Nephron progenitor cell (in vitro differentiated cells): Measurements from ENCODE around the gene FN1.

ENCODE experiments used
- DNase-seq: peaks from one replicate; pipeline ENCODE4 v3.0.0; 2021
- H3K27ac Mint-ChIP-seq: 2 replicates; pipeline ENCODE4 v1.8.0; 2021; ENCODE audit warnings: mild to moderate bottlenecking, moderate library complexity, mixed read lengths
- H3K27me3 Mint-ChIP-seq: 2 replicates; pipeline ENCODE4 v1.8.0; 2021; ENCODE audit warnings: mild to moderate bottlenecking, low read depth, mixed read lengths; ENCODE audit not compliant: poor library complexity
- H3K36me3 Mint-ChIP-seq: 2 replicates; pipeline ENCODE4 v1.8.0; 2021; ENCODE audit warnings: low read depth, mixed read lengths
- H3K4me1 Mint-ChIP-seq: 2 replicates; pipeline ENCODE4 v1.8.0; 2021; ENCODE audit warnings: mixed read lengths
- H3K4me3 Mint-ChIP-seq: 2 replicates; pipeline ENCODE4 v1.8.0; 2021; ENCODE audit warnings: mild to moderate bottlenecking, moderate library complexity, mixed read lengths
- H3K9me3 Mint-ChIP-seq: 2 replicates; pipeline ENCODE4 v1.8.0; 2021; ENCODE audit warnings: mild to moderate bottlenecking, moderate library complexity, mixed read lengths
- TF ChIP-seq, protein P1 (sequence below): fragments of 200-600 bp; sonication (generic); IDR thresholded peaks from 2 replicates; pipeline ENCODE4 v1.5.0; 2021; ENCODE audit warnings: antibody characterized with exemption

Gene FN1

DNA sequence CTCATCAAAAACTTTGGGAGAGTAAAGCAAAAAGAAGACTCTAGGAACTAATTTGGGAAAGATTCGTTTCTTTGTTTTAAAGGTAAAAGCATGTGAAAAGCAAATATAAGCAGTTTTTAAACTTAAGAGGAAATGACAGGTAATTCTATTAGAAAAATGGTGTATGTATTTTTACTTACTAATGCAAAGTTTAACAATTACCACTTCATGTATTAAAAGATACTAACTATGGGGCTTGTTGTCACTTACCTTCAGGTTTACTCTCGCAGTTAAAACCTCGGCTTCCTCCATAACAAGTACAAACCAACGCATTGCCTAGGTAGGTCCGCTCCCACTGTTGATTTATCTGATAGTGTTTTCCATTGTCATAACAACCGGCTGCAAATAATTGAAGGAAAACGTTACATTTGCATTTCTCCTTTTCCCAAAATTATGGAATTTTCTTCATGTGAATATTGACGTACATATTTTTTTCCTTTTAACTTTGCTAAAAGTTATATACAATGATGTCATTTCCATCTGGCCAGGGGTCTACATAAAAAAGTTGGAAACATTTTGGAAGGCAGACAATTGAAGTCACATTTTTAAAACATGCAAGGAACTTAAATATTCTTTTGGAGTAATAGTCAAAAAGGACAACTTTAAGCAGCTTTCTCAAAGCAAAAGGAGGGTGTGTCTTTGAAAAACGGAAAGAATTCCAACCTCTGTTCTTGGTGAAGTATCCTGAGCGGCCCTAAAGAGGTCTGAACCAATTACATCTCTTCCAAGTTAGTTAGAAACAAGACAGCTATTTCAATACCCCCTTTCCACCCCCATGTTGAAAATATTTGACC, 1.2 kb downstream of the FN1 start:
- H3K4me1 Mint-ChIP-seq: peaks cover 75% of the 10 kb centered on the region
- peaks cover 6% of the 10 kb centered on the region for H3K27me3 Mint-ChIP-seq
- no peak for DNase-seq
- peak overlapping the region; percentile 89 for H3K4me3 Mint-ChIP-seq
- H3K9me3 Mint-ChIP-seq: no peaks in the 10 kb centered on the region
- peaks cover 36% of the 10 kb centered on the region for H3K36me3 Mint-ChIP-seq
- peak overlapping the region; percentile 62 for H3K27ac Mint-ChIP-seq
- TF ChIP-seq, protein P1, sequence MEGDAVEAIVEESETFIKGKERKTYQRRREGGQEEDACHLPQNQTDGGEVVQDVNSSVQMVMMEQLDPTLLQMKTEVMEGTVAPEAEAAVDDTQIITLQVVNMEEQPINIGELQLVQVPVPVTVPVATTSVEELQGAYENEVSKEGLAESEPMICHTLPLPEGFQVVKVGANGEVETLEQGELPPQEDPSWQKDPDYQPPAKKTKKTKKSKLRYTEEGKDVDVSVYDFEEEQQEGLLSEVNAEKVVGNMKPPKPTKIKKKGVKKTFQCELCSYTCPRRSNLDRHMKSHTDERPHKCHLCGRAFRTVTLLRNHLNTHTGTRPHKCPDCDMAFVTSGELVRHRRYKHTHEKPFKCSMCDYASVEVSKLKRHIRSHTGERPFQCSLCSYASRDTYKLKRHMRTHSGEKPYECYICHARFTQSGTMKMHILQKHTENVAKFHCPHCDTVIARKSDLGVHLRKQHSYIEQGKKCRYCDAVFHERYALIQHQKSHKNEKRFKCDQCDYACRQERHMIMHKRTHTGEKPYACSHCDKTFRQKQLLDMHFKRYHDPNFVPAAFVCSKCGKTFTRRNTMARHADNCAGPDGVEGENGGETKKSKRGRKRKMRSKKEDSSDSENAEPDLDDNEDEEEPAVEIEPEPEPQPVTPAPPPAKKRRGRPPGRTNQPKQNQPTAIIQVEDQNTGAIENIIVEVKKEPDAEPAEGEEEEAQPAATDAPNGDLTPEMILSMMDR: no peak

DNA sequence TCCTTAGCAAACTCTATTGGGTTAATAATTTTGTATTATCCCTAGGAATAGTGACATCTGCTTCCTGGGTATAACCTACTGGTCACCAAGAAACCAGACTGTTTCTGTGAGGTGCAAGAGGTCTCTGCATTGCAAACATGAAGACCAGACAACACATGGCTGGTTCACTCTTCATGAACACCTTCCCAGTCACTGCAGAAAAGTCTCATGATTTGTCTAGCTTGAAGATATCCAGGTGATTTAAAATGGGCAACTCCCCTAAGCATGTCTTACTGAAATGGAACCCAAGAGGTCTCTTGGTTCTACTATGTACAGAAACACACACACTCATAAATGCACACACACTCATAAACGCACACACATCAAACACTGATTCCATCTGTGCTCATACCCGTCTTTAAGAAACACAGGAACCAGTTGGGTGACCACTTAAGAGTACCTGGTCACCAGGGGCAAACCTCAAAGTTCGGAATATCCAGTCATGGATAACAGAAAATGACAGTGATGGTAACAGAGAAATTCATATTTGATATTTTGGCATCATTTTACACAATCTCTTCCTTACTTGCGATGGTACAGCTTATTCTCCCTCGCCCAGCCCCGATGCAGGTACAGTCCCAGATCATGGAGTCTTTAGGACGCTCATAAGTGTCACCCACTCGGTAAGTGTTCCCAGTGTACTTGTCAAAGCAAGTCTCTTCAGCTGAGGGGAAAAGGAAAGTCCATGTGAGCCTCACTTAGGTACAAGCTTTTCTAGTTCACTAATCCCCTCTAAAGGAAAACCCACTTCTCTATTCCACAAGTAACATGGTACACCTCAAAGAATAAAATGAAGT, 2.9 kb downstream of the FN1 start:
- Mint-ChIP-seq H3K27me3 (peaks cover 6% of the 10 kb centered on the region), H3K9me3 (peaks cover 2% of the 10 kb centered on the region), H3K27ac (no peak overlapping the region), H3K36me3 (peaks cover 53% of the 10 kb centered on the region), H3K4me3 (peak overlapping the region; percentile 55), H3K4me1 (peaks cover 58% of the 10 kb centered on the region)
- DNase-seq: no peak
- TF ChIP-seq, protein P1: no peak

DNA sequence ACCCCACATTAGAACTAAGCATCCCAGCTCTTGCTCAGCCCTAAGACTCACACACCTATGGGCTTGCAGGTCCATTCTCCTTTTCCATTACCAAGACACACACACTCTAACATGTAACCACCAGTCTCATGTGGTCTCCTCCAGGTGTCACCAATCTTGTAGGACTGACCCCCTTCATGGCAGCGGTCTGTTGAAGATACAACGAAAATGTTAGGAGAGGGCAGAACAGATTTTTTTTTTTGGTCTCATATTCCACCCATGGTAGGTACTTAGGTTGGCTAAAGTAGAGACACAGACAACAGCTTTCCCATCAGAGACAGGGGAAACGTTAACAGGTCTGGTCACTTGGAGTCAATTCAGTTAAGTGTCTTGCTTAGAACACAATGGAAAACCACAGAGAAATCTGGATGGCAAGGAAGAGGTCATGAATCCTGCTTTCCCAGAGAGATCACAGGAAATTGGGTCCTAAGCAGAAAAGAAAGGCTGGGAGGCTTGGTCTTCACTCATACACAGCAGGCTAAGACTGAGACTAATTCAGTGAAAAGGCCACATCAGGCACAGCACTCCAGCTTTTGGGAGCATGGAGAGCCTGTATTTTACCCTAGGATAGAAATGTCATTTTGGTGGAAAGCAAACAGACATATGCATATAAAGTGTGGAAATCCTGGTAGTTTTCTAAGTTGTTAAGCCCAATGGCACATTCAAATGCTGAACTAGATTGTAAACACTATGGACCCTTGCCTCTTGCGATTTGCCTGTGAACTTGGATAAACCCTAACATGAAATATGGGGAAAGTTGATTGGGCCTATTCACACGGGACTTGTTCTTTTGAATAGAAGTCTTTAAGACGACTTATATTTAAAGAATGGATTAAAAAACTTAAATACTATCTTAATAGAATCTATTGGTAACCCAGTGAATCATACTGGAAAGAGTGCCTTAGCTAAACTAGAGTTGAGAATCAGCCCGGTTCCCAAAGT, 3.8 kb downstream of the FN1 start:
- Mint-ChIP-seq H3K9me3 (peaks cover 3% of the 10 kb centered on the region), H3K4me1 (peaks cover 49% of the 10 kb centered on the region), H3K27ac (no peak overlapping the region), H3K27me3 (peaks cover 6% of the 10 kb centered on the region), H3K4me3 (no peak overlapping the region), H3K36me3 (peaks cover 62% of the 10 kb centered on the region)
- TF ChIP-seq, protein P1: no peak
- DNase-seq: no peak

DNA sequence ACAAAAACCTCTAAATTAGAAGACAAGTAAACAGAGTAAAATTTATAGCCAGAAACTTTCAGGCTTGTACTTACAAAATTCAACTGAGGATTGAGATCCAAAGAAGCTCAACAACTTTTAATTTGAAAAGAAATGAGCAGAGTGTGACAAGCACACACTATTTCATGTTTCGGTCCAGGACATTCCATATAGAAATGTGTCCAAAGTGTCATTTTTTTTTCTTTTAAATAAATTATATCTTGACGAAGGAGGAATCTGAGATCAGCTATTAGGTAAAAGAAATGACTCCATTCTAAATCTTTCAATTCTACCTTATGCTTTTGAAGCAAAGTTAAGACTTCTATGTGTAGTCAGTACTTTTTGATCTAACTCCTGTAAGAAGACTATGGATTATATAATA, 4.6 kb downstream of the FN1 start:
- no peak overlapping the region for H3K4me3 Mint-ChIP-seq
- H3K27ac Mint-ChIP-seq: peak overlapping the region; percentile 72
- H3K4me1 Mint-ChIP-seq: peaks cover 44% of the 10 kb centered on the region
- peaks cover 6% of the 10 kb centered on the region for H3K27me3 Mint-ChIP-seq
- DNase-seq: no peak
- H3K36me3 Mint-ChIP-seq: peaks cover 67% of the 10 kb centered on the region
- H3K9me3 Mint-ChIP-seq: peaks cover 3% of the 10 kb centered on the region
- TF ChIP-seq, protein P1: no peak

DNA sequence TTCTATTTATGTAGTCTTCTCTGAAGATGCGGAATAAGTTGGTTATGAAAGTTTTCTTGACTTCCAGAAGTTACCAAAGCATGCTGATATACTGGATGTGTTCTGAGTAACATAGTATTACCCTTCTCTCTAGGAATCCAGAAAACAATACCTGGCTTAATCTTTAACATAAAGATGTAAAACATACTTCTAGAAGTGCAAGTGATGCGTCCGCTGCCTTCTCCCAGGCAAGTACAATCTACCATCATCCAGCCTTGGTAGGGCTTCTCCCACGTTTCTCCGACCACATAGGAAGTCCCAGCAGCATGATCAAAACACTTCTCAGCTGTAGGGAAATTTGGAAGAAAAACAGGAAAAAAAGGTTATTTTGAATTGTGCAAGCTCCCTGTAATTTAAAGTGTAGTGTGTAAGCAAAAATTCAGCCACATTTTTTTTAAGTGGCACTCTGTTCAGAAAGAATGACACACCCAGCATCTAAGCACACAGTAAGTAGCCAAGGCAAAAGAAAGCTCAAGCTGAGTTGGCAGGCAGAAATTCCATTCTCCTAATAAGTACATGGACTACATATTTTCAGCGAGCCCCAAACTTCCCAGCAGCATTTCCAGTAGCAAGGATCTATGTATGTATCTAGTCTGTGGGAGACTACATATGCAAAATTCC, 5.2 kb downstream of the FN1 start:
- peak overlapping the region; percentile 31 for H3K4me3 Mint-ChIP-seq
- H3K27ac Mint-ChIP-seq: peak overlapping the region; percentile 72
- DNase-seq: no peak
- H3K9me3 Mint-ChIP-seq: peaks cover 3% of the 10 kb centered on the region
- H3K4me1 Mint-ChIP-seq: peaks cover 44% of the 10 kb centered on the region
- TF ChIP-seq, protein P1: no peak
- peaks cover 73% of the 10 kb centered on the region for H3K36me3 Mint-ChIP-seq
- peaks cover 8% of the 10 kb centered on the region for H3K27me3 Mint-ChIP-seq
